CD4-positive, alpha-beta T cell (primary cell): ENCODE measurements around the gene DHRS3. TPM values are rescaled to one million over a fixed set of nuclear protein-coding genes. Genes with fewer than 3 reads are reported as not detected.
A peak's percentile ranks its signal among the peaks of the same experiment; 100 is the strongest.

Source experiments
- ATAC-seq: fragments of 200-7000 bp; cut with Tn5 transposase; one replicate; pipeline ENCODE4 v1.10.0; 2022; ENCODE audit warnings: mild to moderate bottlenecking; ENCODE audit not compliant: poor library complexity
- CTCF ChIA-PET: fragments of 350-600 bp; sonication (Branson Sonifier 250); formaldehyde crosslinking; loops from one replicate; lab custom pipeline; 2021; ENCODE audit warnings: antibody characterized with exemption, inconsistent platforms; lab: Charles Lee
- POLR2A ChIA-PET: fragments of 350-600 bp; sonication (Branson Sonifier 250); formaldehyde crosslinking; loops from one replicate; lab custom pipeline; 2021; ENCODE audit warnings: antibody characterized with exemption, inconsistent platforms; lab: Charles Lee
- DNase-seq, 14 experiments: peaks; one replicate each; pipeline ENCODE4 v3.0.0-alpha.2; 2013 to 2020; ENCODE audit warnings: mixed read lengths in 2 of 14
- H3K27ac ChIP-seq, 2 donors: one replicate each; pipeline versions ENCODE4 v1.5.1 to v1.7.0; 2013; ENCODE audit warnings: low read length in 2 of 2, low read depth in 1 of 2, mild to moderate bottlenecking in 1 of 2
- H3K27me3 ChIP-seq, 2 experiments: 1 replicate in 1 of 2; 2 replicates in 1 of 2; pipeline versions ENCODE4 v1.6.1 to v1.7.0; 2013; ENCODE audit warnings: low read length in 2 of 2, control low read depth in 1 of 2, mild to moderate bottlenecking in 1 of 2, moderate library complexity in 1 of 2; ENCODE audit not compliant: insufficient read depth in 2 of 2, control insufficient read depth in 1 of 2
- H3K36me3 ChIP-seq: one replicate; pipeline ENCODE4 v1.6.1; 2013; ENCODE audit warnings: low read length, control low read depth; ENCODE audit not compliant: insufficient read depth
- H3K4me1 ChIP-seq: one replicate; pipeline ENCODE4 v1.6.1; 2013; ENCODE audit warnings: low read length, control low read depth; ENCODE audit not compliant: insufficient read depth
- H3K4me3 ChIP-seq: one replicate; pipeline ENCODE4 v1.5.1; 2013; ENCODE audit warnings: mild to moderate bottlenecking, low read length, moderate library complexity
- H3K9me3 ChIP-seq, 2 experiments: 1 replicate in 1 of 2; 2 replicates in 1 of 2; pipeline versions ENCODE4 v1.6.1 to v1.7.0; 2013; ENCODE audit warnings: low read length in 2 of 2, mild to moderate bottlenecking in 2 of 2, control low read depth in 1 of 2, moderate library complexity in 1 of 2; ENCODE audit not compliant: control insufficient read depth in 1 of 2, insufficient read depth in 1 of 2
- H3K27ac Mint-ChIP-seq: one replicate; pipeline ENCODE4 v1.8.0; 2020; ENCODE audit warnings: mixed read lengths
- H3K27me3 Mint-ChIP-seq: one replicate; pipeline ENCODE4 v1.8.0; 2021; ENCODE audit warnings: mixed read lengths
- H3K36me3 Mint-ChIP-seq: one replicate; pipeline ENCODE4 v1.8.0; 2021; ENCODE audit warnings: low read depth, mixed read lengths
- H3K4me1 Mint-ChIP-seq: one replicate; pipeline ENCODE4 v1.8.0; 2021; ENCODE audit warnings: low read depth, mixed read lengths
- H3K4me3 Mint-ChIP-seq: one replicate; pipeline ENCODE4 v1.8.0; 2020; ENCODE audit warnings: mild to moderate bottlenecking, mixed read lengths
- H3K9me3 Mint-ChIP-seq: one replicate; pipeline ENCODE4 v1.8.0; 2020; ENCODE audit warnings: mixed read lengths
- intact Hi-C, 2 experiments: fragments of 100-400 bp; cut with DNase I in 1 of 2; cut with micrococcal nuclease in 1 of 2; formaldehyde crosslinking; loops; one replicate each; pipeline versions ENCODE4 v1.15.1 to v1.9.0; 2023 to 2025; cut with DNase I, micrococcal nuclease
- total RNA-seq, 174 experiments: library from RNA in 2 of 174; stranded (reverse) in 2 of 174; gene quantifications; one replicate each; pipeline ENCODE4 v1.2.3 and lab custom pipeline; 2021 to 2026
- TF ChIP-seq, protein P1 (sequence below): fragments of 200-600 bp; IDR thresholded peaks from one replicate; pipeline ENCODE4 v1.8.0; 2022; ENCODE audit warnings: antibody characterized with exemption, mild to moderate bottlenecking

Gene DHRS3
- total RNA-seq, 2 experiments from 2014 or later = 102 to 108 TPM

GRCh38 chr1:12621346-12622335, 3.6 kb upstream of the DHRS3 start:
- DNase-seq (no peak), ATAC-seq (no peak)
- Histone ChIP-seq H3K27ac (no peak overlapping the region), H3K9me3 (no peaks in the 10 kb centered on the region), H3K36me3 (no peaks in the 10 kb centered on the region), H3K4me1 (peaks cover 37% of the 10 kb centered on the region), H3K27me3 (no peaks in the 10 kb centered on the region), H3K4me3 (no peak overlapping the region)
- Mint-ChIP-seq H3K9me3 (no peaks in the 10 kb centered on the region), H3K36me3 (peaks cover 25% of the 10 kb centered on the region), H3K27me3 (no peaks in the 10 kb centered on the region), H3K4me1 (peaks cover 29% of the 10 kb centered on the region), H3K27ac (no peak overlapping the region), H3K4me3 (no peak overlapping the region)
- TF ChIP-seq, protein P1, sequence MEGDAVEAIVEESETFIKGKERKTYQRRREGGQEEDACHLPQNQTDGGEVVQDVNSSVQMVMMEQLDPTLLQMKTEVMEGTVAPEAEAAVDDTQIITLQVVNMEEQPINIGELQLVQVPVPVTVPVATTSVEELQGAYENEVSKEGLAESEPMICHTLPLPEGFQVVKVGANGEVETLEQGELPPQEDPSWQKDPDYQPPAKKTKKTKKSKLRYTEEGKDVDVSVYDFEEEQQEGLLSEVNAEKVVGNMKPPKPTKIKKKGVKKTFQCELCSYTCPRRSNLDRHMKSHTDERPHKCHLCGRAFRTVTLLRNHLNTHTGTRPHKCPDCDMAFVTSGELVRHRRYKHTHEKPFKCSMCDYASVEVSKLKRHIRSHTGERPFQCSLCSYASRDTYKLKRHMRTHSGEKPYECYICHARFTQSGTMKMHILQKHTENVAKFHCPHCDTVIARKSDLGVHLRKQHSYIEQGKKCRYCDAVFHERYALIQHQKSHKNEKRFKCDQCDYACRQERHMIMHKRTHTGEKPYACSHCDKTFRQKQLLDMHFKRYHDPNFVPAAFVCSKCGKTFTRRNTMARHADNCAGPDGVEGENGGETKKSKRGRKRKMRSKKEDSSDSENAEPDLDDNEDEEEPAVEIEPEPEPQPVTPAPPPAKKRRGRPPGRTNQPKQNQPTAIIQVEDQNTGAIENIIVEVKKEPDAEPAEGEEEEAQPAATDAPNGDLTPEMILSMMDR = no peak
- POLR2A ChIA-PET = interaction anchor here (6.0 kb wide), 1 partner anchor 111 kb away, joined by 54 read pairs; no protein-coding TSS in a partner anchor
- CTCF ChIA-PET = interaction anchor here (7.0 kb wide), 1 partner anchor 21 kb away, joined by 78 read pairs; no protein-coding TSS in a partner anchor
- intact Hi-C loops = loop anchor here (2.0 kb wide), 2 partner anchors 37 to 307 kb away; no protein-coding TSS in a partner anchor

- H3K4me1 ChIP-seq = peaks cover 45% of the 10 kb centered on the region
- Mint-ChIP-seq H3K4me1 (peaks cover 33% of the 10 kb centered on the region), H3K4me3 (no peak overlapping the region), H3K27ac (no peak overlapping the region), H3K36me3 (peaks cover 32% of the 10 kb centered on the region), H3K9me3 (no peaks in the 10 kb centered on the region), H3K27me3 (no peaks in the 10 kb centered on the region)
- ChIA-PET CTCF (interaction anchor here (1.2 to 7.0 kb wide), 4 partner anchors 8 to 281 kb away, joined by 3 to 78 read pairs (median 3); no protein-coding TSS in a partner anchor), POLR2A (interaction anchor here (4.6 to 6.4 kb wide), 3 partner anchors 15 to 235 kb away, joined by 28 to 161 read pairs (median 54); no protein-coding TSS in a partner anchor)
- no peaks in the 10 kb centered on the region for H3K27me3 ChIP-seq
- no peak for ATAC-seq
- no peak for DNase-seq
- intact Hi-C loops = loop anchor here (1.0 to 2.0 kb wide), 5 partner anchors 20 to 346 kb away; no protein-coding TSS in a partner anchor
- no peaks in the 10 kb centered on the region for H3K36me3 ChIP-seq
- H3K9me3 ChIP-seq = no peaks in the 10 kb centered on the region
- TF ChIP-seq, protein P1 = no peak
- no peak overlapping the region for H3K27ac ChIP-seq
- H3K4me3 ChIP-seq = no peak overlapping the region
Observed at GRCh38 chr1:12620931-12621330, 2.9 kb upstream of the DHRS3 start.

- no peaks in the 10 kb centered on the region for H3K27me3 Mint-ChIP-seq
- DNase-seq (peak in 4 of 14 experiments; percentile 41 to 79 (median 50)), ATAC-seq (no peak)
- ChIA-PET CTCF (interaction anchor here (0.5 to 7.0 kb wide), 25 partner anchors 9 to 343 kb away, joined by 3 to 78 read pairs (median 3); no protein-coding TSS in a partner anchor), POLR2A (interaction anchor here (0.6 to 6.4 kb wide), 10 partner anchors 15 to 306 kb away, joined by 3 to 161 read pairs (median 4); no protein-coding TSS in a partner anchor)
- peak overlapping the region; percentile 88 for H3K27ac Mint-ChIP-seq
- Histone ChIP-seq H3K4me3 (no peak overlapping the region), H3K9me3 (no peaks in the 10 kb centered on the region), H3K27ac (no peak overlapping the region), H3K4me1 (peaks cover 49% of the 10 kb centered on the region), H3K36me3 (no peaks in the 10 kb centered on the region), H3K27me3 (no peaks in the 10 kb centered on the region)
- H3K9me3 Mint-ChIP-seq = no peaks in the 10 kb centered on the region
- peak overlapping the region; percentile 99 for H3K4me3 Mint-ChIP-seq
- H3K36me3 Mint-ChIP-seq = peaks cover 36% of the 10 kb centered on the region
- TF ChIP-seq, protein P1 = no peak
- H3K4me1 Mint-ChIP-seq = peaks cover 37% of the 10 kb centered on the region
- intact Hi-C loops = loop anchor here (1.0 to 2.0 kb wide), 5 partner anchors 19 to 345 kb away; no protein-coding TSS in a partner anchor
Observed at GRCh38 chr1:12620488-12620865, 2.5 kb upstream of the DHRS3 start.
